ENCODE measurements around the gene KLRC1.

DNA sequence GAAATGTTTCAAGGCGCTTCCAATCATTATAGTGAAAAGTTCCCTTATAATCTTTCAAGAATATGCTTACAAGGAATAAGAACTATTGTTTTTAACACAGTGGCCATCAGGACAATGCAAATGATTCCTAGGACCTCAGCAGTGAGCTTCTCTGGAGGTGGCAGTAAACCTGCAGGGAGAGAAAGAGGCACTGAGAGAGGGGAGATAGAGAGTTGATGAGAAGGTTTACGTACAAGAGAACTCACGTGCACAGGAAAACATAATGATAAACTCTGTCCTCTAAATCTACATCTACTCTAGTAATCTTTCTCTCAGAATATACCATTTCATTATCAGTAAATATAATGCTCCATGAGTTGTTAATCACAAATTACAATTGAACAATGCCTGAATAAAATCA lies 44.3 kb downstream of the KLRC1 start:
- TF ChIP-seq, protein P1, sequence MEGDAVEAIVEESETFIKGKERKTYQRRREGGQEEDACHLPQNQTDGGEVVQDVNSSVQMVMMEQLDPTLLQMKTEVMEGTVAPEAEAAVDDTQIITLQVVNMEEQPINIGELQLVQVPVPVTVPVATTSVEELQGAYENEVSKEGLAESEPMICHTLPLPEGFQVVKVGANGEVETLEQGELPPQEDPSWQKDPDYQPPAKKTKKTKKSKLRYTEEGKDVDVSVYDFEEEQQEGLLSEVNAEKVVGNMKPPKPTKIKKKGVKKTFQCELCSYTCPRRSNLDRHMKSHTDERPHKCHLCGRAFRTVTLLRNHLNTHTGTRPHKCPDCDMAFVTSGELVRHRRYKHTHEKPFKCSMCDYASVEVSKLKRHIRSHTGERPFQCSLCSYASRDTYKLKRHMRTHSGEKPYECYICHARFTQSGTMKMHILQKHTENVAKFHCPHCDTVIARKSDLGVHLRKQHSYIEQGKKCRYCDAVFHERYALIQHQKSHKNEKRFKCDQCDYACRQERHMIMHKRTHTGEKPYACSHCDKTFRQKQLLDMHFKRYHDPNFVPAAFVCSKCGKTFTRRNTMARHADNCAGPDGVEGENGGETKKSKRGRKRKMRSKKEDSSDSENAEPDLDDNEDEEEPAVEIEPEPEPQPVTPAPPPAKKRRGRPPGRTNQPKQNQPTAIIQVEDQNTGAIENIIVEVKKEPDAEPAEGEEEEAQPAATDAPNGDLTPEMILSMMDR (IDR thresholded peaks at IDR 0.05) = no peak
- no peak for TF ChIP-seq POLR2A (IDR thresholded peaks at IDR 0.05)

Data from prostate gland (tissue), 2 donors.